H9 (cell line): ENCODE data around the gene FAM89B. TPM values are rescaled to one million over a fixed set of nuclear protein-coding genes. Genes with fewer than 3 reads are reported as not detected.

Experiments used
- DNase-seq: peaks from one replicate; pipeline ENCODE4 v3.0.0-alpha.2; 2017
- H2AFZ ChIP-seq: one replicate; pipeline ENCODE4 v1.6.1; 2013; ENCODE audit warnings: mild to moderate bottlenecking, low read length, control low read depth, moderate library complexity
- H2AK5ac ChIP-seq: 2 replicates; pipeline ENCODE4 v1.6.1; 2013; ENCODE audit warnings: low read length, control low read depth, mixed read lengths; ENCODE audit not compliant: insufficient read length
- H2BK120ac ChIP-seq: one replicate; pipeline ENCODE4 v1.6.1; 2013; ENCODE audit warnings: low read depth, mild to moderate bottlenecking, low read length, control low read depth, inconsistent platforms; ENCODE audit not compliant: poor library complexity, severe bottlenecking
- H2BK12ac ChIP-seq: 2 replicates; pipeline ENCODE4 v1.6.1; 2013; ENCODE audit warnings: low read length, control low read depth, mixed read lengths, low read depth; ENCODE audit not compliant: insufficient read length
- H2BK15ac ChIP-seq: 2 replicates; pipeline ENCODE4 v1.6.1; 2013; ENCODE audit warnings: low read depth, low read length, control low read depth
- H2BK20ac ChIP-seq: one replicate; pipeline ENCODE4 v1.6.1; 2013; ENCODE audit warnings: low read depth, mild to moderate bottlenecking, low read length, control low read depth, inconsistent platforms; ENCODE audit not compliant: poor library complexity, severe bottlenecking
- H2BK5ac ChIP-seq: 2 replicates; pipeline ENCODE4 v1.6.1; 2013; ENCODE audit warnings: low read length, control low read depth, mixed read lengths; ENCODE audit not compliant: insufficient read length
- H3K14ac ChIP-seq: 2 replicates; pipeline ENCODE4 v1.6.1; 2013; ENCODE audit warnings: low read length, control low read depth; ENCODE audit not compliant: insufficient read depth
- H3K18ac ChIP-seq: 2 replicates; pipeline ENCODE4 v1.6.1; 2013; ENCODE audit warnings: low read depth, mild to moderate bottlenecking, mixed read lengths, low read length, control low read depth; ENCODE audit not compliant: insufficient read length
- H3K23ac ChIP-seq: 2 replicates; pipeline ENCODE4 v1.6.1; 2013; ENCODE audit warnings: low read length, control low read depth, mixed read lengths, low read depth; ENCODE audit not compliant: insufficient read length
- H3K23me2 ChIP-seq: 2 replicates; pipeline ENCODE4 v1.6.1; 2013; ENCODE audit warnings: low read depth, mild to moderate bottlenecking, mixed read lengths, low read length, control low read depth; ENCODE audit not compliant: insufficient read length, poor library complexity, severe bottlenecking
- H3K27ac ChIP-seq: 2 replicates; pipeline ENCODE4 v1.5.1; 2013; ENCODE audit warnings: low read length, control low read depth, mixed read lengths, low read depth; ENCODE audit not compliant: insufficient read length
- H3K27me3 ChIP-seq: 2 replicates; pipeline ENCODE4 v1.6.1; 2013; ENCODE audit warnings: low read length, control low read depth, inconsistent platforms; ENCODE audit not compliant: insufficient read depth
- H3K4ac ChIP-seq: 2 replicates; pipeline ENCODE4 v1.6.1; 2013; ENCODE audit warnings: low read depth, mild to moderate bottlenecking, control low read depth, inconsistent platforms, low read length, moderate library complexity
- H3K4me1 ChIP-seq: 2 replicates; pipeline ENCODE4 v1.6.1; 2013; ENCODE audit warnings: low read length, control low read depth, inconsistent platforms; ENCODE audit not compliant: insufficient read depth
- H3K4me2 ChIP-seq: 2 replicates; pipeline ENCODE4 v1.6.1; 2013; ENCODE audit warnings: low read length, control low read depth, mixed read lengths; ENCODE audit not compliant: insufficient read length, insufficient read depth
- H3K56ac ChIP-seq: 2 replicates; pipeline ENCODE4 v1.6.1; 2013; ENCODE audit warnings: low read depth, mild to moderate bottlenecking, mixed read lengths, low read length, control low read depth; ENCODE audit not compliant: insufficient read length
- H3K79me1 ChIP-seq: 2 replicates; pipeline ENCODE4 v1.6.1; 2013; ENCODE audit warnings: low read depth, mild to moderate bottlenecking, moderate library complexity, low read length, control low read depth, inconsistent platforms; ENCODE audit not compliant: insufficient read depth, poor library complexity, severe bottlenecking
- H3K79me2 ChIP-seq: 2 replicates; pipeline ENCODE4 v1.6.1; 2013; ENCODE audit warnings: low read length, control low read depth, inconsistent platforms; ENCODE audit not compliant: insufficient read depth
- H3K9ac ChIP-seq: 2 replicates; pipeline ENCODE4 v1.6.1; 2013; ENCODE audit warnings: low read length, control low read depth, mixed read lengths; ENCODE audit not compliant: insufficient read length; ENCODE audit errors: extremely low read depth
- H3K9me3 ChIP-seq: one replicate; pipeline ENCODE4 v1.6.1; 2013; ENCODE audit warnings: low read depth, low read length, inconsistent platforms; ENCODE audit not compliant: control insufficient read depth
- H3T11ph ChIP-seq: one replicate; pipeline ENCODE4 v1.6.1; 2013; ENCODE audit warnings: mild to moderate bottlenecking, low read length, control low read depth, inconsistent platforms
- H4K20me1 ChIP-seq: one replicate; pipeline ENCODE4 v1.6.1; 2013; ENCODE audit not compliant: control insufficient read depth, insufficient read length, insufficient read depth
- H4K5ac ChIP-seq: 2 replicates; pipeline ENCODE4 v1.6.1; 2013; ENCODE audit warnings: low read depth, mild to moderate bottlenecking, mixed read lengths, low read length, control low read depth; ENCODE audit not compliant: insufficient read length
- H4K8ac ChIP-seq: replicated peaks from 2 replicates; pipeline ENCODE4 v1.6.1; 2013; ENCODE audit warnings: low read length, control low read depth, mixed read lengths, low read depth; ENCODE audit not compliant: insufficient read length
- H4K91ac ChIP-seq: 2 replicates; pipeline ENCODE4 v1.6.1; 2013; ENCODE audit warnings: low read depth, mild to moderate bottlenecking, moderate library complexity, mixed read lengths, low read length, control low read depth; ENCODE audit not compliant: insufficient read length
- H3K27ac Mint-ChIP-seq, 3 experiments: 2 replicates in 2 of 3; 3 replicates in 1 of 3; pipeline ENCODE4 v1.8.0; 2020 to 2021; ENCODE audit warnings: mixed read lengths in 3 of 3, mild to moderate bottlenecking in 1 of 3, moderate library complexity in 1 of 3
- H3K27me3 Mint-ChIP-seq: 2 replicates; pipeline ENCODE4 v1.8.0; 2021; ENCODE audit warnings: low read depth, mild to moderate bottlenecking, moderate library complexity, mixed read lengths
- H3K36me3 Mint-ChIP-seq, 3 experiments: 2 replicates in 2 of 3; 3 replicates in 1 of 3; pipeline ENCODE4 v1.8.0; 2020 to 2021; ENCODE audit warnings: low read depth in 3 of 3, mixed read lengths in 3 of 3; ENCODE audit not compliant: insufficient read depth in 1 of 3
- H3K4me1 Mint-ChIP-seq, 2 experiments: 2 replicates each; pipeline ENCODE4 v1.8.0; 2020; ENCODE audit warnings: mixed read lengths in 2 of 2
- H3K4me3 Mint-ChIP-seq, 2 experiments: 2 replicates in 1 of 2; 3 replicates in 1 of 2; pipeline ENCODE4 v1.8.0; 2020 to 2021; ENCODE audit warnings: mild to moderate bottlenecking in 2 of 2, mixed read lengths in 2 of 2, moderate library complexity in 1 of 2
- H3K9me3 Mint-ChIP-seq, 2 experiments: 2 replicates in 1 of 2; 3 replicates in 1 of 2; pipeline ENCODE4 v1.8.0; 2020; ENCODE audit warnings: mild to moderate bottlenecking in 2 of 2, mixed read lengths in 2 of 2, moderate library complexity in 1 of 2
- CTCF ChIP-seq: fragments of 200-600 bp; sonication (generic); conservative IDR thresholded peaks from 3 replicates; pipeline ENCODE4 v1.8.0; 2021; ENCODE audit warnings: antibody characterized with exemption, mild to moderate bottlenecking
- WGBS: extraction: QIAGEN DNeasy Blood & Tissue Kit; methylation state at CpG from one replicate; pipeline ENCODE4 v1.1.7; 2013; ENCODE audit warnings: missing lambda C conversion rate, low lambda C conversion rate, mixed read lengths; ENCODE audit not compliant: insufficient read length; ENCODE audit errors: extremely low coverage; 5-methylcytosine and 5-hydroxymethylcytosine counted together
- total RNA-seq: library from RNA; stranded (reverse); gene quantifications from 2 replicates; pipeline ENCODE4 v1.2.1, GENCODE V29; 2021

FAM89B gene
- total RNA-seq, 1 experiment from 2014 or later = 21.7 TPM

- H2BK20ac ChIP-seq = no peak overlapping the region
These were observed 43.7 kb downstream of the FAM89B start for GRCh38 chr11:65615950-65616574.

More at GRCh38 chr11:65615950-65616574, 43.7 kb downstream of the FAM89B start:
- Histone ChIP-seq H3K9me3 (no peaks in the 10 kb centered on the region), H3K56ac (no peak overlapping the region), H2AFZ (no peak overlapping the region), H3K79me1 (peaks cover 3% of the 10 kb centered on the region), H4K8ac (no peak overlapping the region), H3T11ph (no peak overlapping the region), H4K20me1 (no peaks in the 10 kb centered on the region), H2AK5ac (no peak overlapping the region), H2BK5ac (no peak overlapping the region), H2BK15ac (no peak overlapping the region), H3K14ac (no peak overlapping the region; the same call in 1 of the 2 replicates), H2BK12ac (no peak overlapping the region), H3K9ac (peak overlapping the region; percentile 45), H3K4me2 (peak overlapping the region; percentile 82), H3K4ac (no peak overlapping the region), H3K27ac (no peak overlapping the region), H3K23me2 (peaks cover 18% of the 10 kb centered on the region), H4K5ac (no peak overlapping the region), H3K18ac (no peak overlapping the region), H3K4me1 (no peaks in the 10 kb centered on the region; the same call in none of the 2 replicates), H3K79me2 (peaks cover 7% of the 10 kb centered on the region; the same call in 1 of the 2 replicates), H2BK120ac (no peak overlapping the region), H4K91ac (no peak overlapping the region), H3K23ac (no peak overlapping the region), H3K27me3 (no peaks in the 10 kb centered on the region)
- no CpG with 5 or more reads among the region's 50 CpGs for WGBS
- Mint-ChIP-seq H3K36me3 (peaks cover 18 to 43% (median 37%) of the 10 kb centered on the region in 3 experiments; a peak in 6 of 7 replicates), H3K27ac (peak overlapping the region; percentile 68 to 96 (median 92); a peak in 5 of 7 replicates), H3K9me3 (no peaks in the 10 kb centered on the region), H3K4me1 (peaks cover 17 to 24% of the 10 kb centered on the region in 2 experiments), H3K27me3 (peaks cover 3% of the 10 kb centered on the region), H3K4me3 (peak overlapping the region; percentile 94 to 97)
- DNase-seq = no peak
- no peak for TF ChIP-seq CTCF
